GM20000 (cell line): ENCODE measurements around the gene PLCH1.

Experiments used
- DNase-seq: peaks from one replicate; pipeline ENCODE4 v3.0.0; 2012; ENCODE audit warnings: low spot score
- CTCF ChIP-seq: IDR thresholded peaks from 2 replicates; pipeline ENCODE4 v1.5.1; 2012; ENCODE audit warnings: mild to moderate bottlenecking, control low read depth; ENCODE audit errors: extremely low read depth, missing control alignments

PLCH1 gene

GRCh38 chr3:155350571-155350970 lies 394.3 kb downstream of the PLCH1 start:
- no peak for TF ChIP-seq CTCF
- DNase-seq = no peak

GRCh38 chr3:155347901-155348300 lies 397.0 kb downstream of the PLCH1 start:
- DNase-seq = no peak
- TF ChIP-seq CTCF = no peak

- no peak for TF ChIP-seq CTCF
- DNase-seq = no peak
Measured at GRCh38 chr3:155342344-155342743, 402.5 kb downstream of the PLCH1 start.

- TF ChIP-seq CTCF = no peak
- no peak for DNase-seq
Measured at GRCh38 chr3:155339052-155339451, 405.8 kb downstream of the PLCH1 start.

GRCh38 chr3:155335724-155336354 lies 409.0 kb downstream of the PLCH1 start:
- TF ChIP-seq CTCF = no peak
- DNase-seq = peak; percentile 16

- peak; percentile 37 for DNase-seq
- no peak for TF ChIP-seq CTCF
Measured at GRCh38 chr3:155334914-155335723, 409.8 kb downstream of the PLCH1 start.

- no peak for TF ChIP-seq CTCF
- no peak for DNase-seq
Measured at GRCh38 chr3:155334215-155334913, 410.5 kb downstream of the PLCH1 start.
